IMR-90 (cell line): ENCODE data around the gene ZNF329. TPM values are rescaled to one million over a fixed set of nuclear protein-coding genes. Genes with fewer than 3 reads are reported as not detected.

ENCODE experiments used
- ATAC-seq: fragments of 200-7000 bp; cut with Tn5 transposase; 2 replicates; pipeline ENCODE4 v1.9.1; 2020; ENCODE audit warnings: low read depth, mild to moderate bottlenecking, moderate library complexity
- BruUV-seq: library from RNA; stranded (reverse); fragments of 400-500 nt; replicated peaks from 2 replicates; lab custom pipeline; 2021; lab: Mats Ljungman, UMichigan
- CTCF ChIA-PET: fragments of 300-600 bp; formaldehyde crosslinking; extraction: SDS; loops from one replicate; lab custom pipeline; 2021; ENCODE audit warnings: antibody characterized with exemption; lab: Yijun Ruan, JAX
- POLR2A ChIA-PET: fragments of 300-600 bp; sonication (Branson Sonifier 250); formaldehyde crosslinking; loops from one replicate; lab custom pipeline; 2022; ENCODE audit warnings: antibody characterized with exemption; ENCODE audit not compliant: unreplicated experiment; lab: Charles Lee
- DNase-seq: peaks from one replicate; pipeline ENCODE4 v3.0.0; 2013
- H2AFZ ChIP-seq: replicated peaks from 2 replicates; pipeline ENCODE3; 2013; ENCODE audit warnings: low read length, mild to moderate bottlenecking; ENCODE audit not compliant: poor library complexity
- H2AK5ac ChIP-seq: 2 replicates; pipeline ENCODE4 v1.6.1; 2013; ENCODE audit warnings: low read depth, low read length, inconsistent platforms
- H2AK9ac ChIP-seq: replicated peaks from 2 replicates; pipeline ENCODE3; 2013; ENCODE audit warnings: mild to moderate bottlenecking, low read depth, low read length, moderate library complexity; ENCODE audit not compliant: poor library complexity
- H2BK120ac ChIP-seq: 2 replicates; pipeline ENCODE4 v1.6.1; 2013; ENCODE audit warnings: low read depth, low read length, inconsistent platforms
- H2BK15ac ChIP-seq: 3 replicates; pipeline ENCODE4 v1.6.1; 2013; ENCODE audit warnings: low read depth, low read length, inconsistent platforms
- H2BK20ac ChIP-seq: 2 replicates; pipeline ENCODE4 v1.6.1; 2013; ENCODE audit warnings: low read depth, mild to moderate bottlenecking, inconsistent platforms, low read length, moderate library complexity
- H2BK5ac ChIP-seq: 2 replicates; pipeline ENCODE4 v1.6.1; 2013; ENCODE audit warnings: mild to moderate bottlenecking, low read depth, low read length, inconsistent platforms; ENCODE audit not compliant: poor library complexity, severe bottlenecking
- H3K14ac ChIP-seq: replicated peaks from 2 replicates; pipeline ENCODE4 v1.6.1; 2013; ENCODE audit warnings: low read depth, low read length, inconsistent platforms
- H3K18ac ChIP-seq: 2 replicates; pipeline ENCODE4 v1.6.1; 2013; ENCODE audit warnings: low read depth, low read length, control low read depth
- H3K23ac ChIP-seq: 2 replicates; pipeline ENCODE4 v1.6.1; 2013; ENCODE audit warnings: low read depth, low read length, inconsistent platforms
- H3K27ac ChIP-seq: 2 replicates; pipeline ENCODE4 v1.5.1; 2013; ENCODE audit warnings: mild to moderate bottlenecking, control low read depth, low read length; ENCODE audit not compliant: insufficient read depth
- H3K27me3 ChIP-seq: 2 replicates; pipeline ENCODE4 v1.6.1; 2013; ENCODE audit warnings: low read length; ENCODE audit not compliant: control insufficient read depth, insufficient read depth
- H3K36me3 ChIP-seq: 2 replicates; pipeline ENCODE4 v1.6.1; 2013; ENCODE audit warnings: low read length, mixed read lengths; ENCODE audit not compliant: control insufficient read depth, insufficient read depth
- H3K4ac ChIP-seq: 2 replicates; pipeline ENCODE4 v1.6.1; 2013; ENCODE audit warnings: low read depth, low read length, inconsistent platforms
- H3K4me1 ChIP-seq: 2 replicates; pipeline ENCODE4 v1.6.1; 2013; ENCODE audit warnings: low read length, mixed read lengths; ENCODE audit not compliant: control insufficient read depth, insufficient read depth
- H3K4me2 ChIP-seq: 2 replicates; pipeline ENCODE4 v1.6.1; 2013; ENCODE audit warnings: low read depth, mild to moderate bottlenecking, control low read depth, low read length, moderate library complexity
- H3K4me3 ChIP-seq: 2 replicates; pipeline ENCODE4 v1.5.1; 2013; ENCODE audit warnings: low read depth, mild to moderate bottlenecking, control low read depth, low read length, moderate library complexity; ENCODE audit not compliant: insufficient read depth
- H3K56ac ChIP-seq: 2 replicates; pipeline ENCODE4 v1.6.1; 2013; ENCODE audit warnings: low read length, inconsistent platforms; ENCODE audit not compliant: insufficient read depth; ENCODE audit errors: extremely low read depth
- H3K79me1 ChIP-seq, 2 experiments: 2 replicates each; pipeline ENCODE4 v1.6.1; 2013; ENCODE audit warnings: low read length in 2 of 2, inconsistent platforms in 1 of 2, low read depth in 1 of 2
- H3K9ac ChIP-seq: 2 replicates; pipeline ENCODE4 v1.6.1; 2013; ENCODE audit warnings: low read depth, low read length, control low read depth
- H3K9me1 ChIP-seq: 2 replicates; pipeline ENCODE4 v1.6.1; 2013; ENCODE audit warnings: low read length, inconsistent platforms; ENCODE audit not compliant: insufficient read depth
- H3K9me3 ChIP-seq: 2 replicates; pipeline ENCODE4 v1.6.1; 2013; ENCODE audit warnings: low read length; ENCODE audit not compliant: control insufficient read depth, insufficient read depth
- H4K20me1 ChIP-seq: 2 replicates; pipeline ENCODE4 v1.6.1; 2013; ENCODE audit warnings: low read length, inconsistent platforms; ENCODE audit not compliant: insufficient read depth
- H4K5ac ChIP-seq: 2 replicates; pipeline ENCODE4 v1.6.1; 2013; ENCODE audit warnings: mild to moderate bottlenecking, low read depth, low read length, control low read depth
- H4K8ac ChIP-seq, 2 experiments: 2 replicates each; pipeline ENCODE4 v1.6.1; 2013; ENCODE audit warnings: low read depth in 2 of 2, low read length in 2 of 2, control low read depth in 1 of 2, inconsistent platforms in 1 of 2
- H4K91ac ChIP-seq: 2 replicates; pipeline ENCODE4 v1.6.1; 2013; ENCODE audit warnings: low read depth, low read length, inconsistent platforms; ENCODE audit not compliant: insufficient read depth
- CEBPB ChIP-seq: IDR thresholded peaks from 2 replicates; pipeline ENCODE4 v1.6.1; 2012; ENCODE audit warnings: low read depth, low read length, improper control_type of control experiment
- ELK1 ChIP-seq: fragments of 150-350 bp; IDR thresholded peaks from 2 replicates; pipeline ENCODE4 v1.6.1; 2016; ENCODE audit warnings: low read depth, mild to moderate bottlenecking, low read length, moderate library complexity, borderline replicate concordance
- FOS ChIP-seq: fragments of 150-350 bp; IDR thresholded peaks from 2 replicates; pipeline ENCODE4 v1.6.1; 2016; ENCODE audit warnings: low read depth, low read length
- SMC3 ChIP-seq: fragments of 150-350 bp; IDR thresholded peaks from 2 replicates; pipeline ENCODE4 v1.6.1; 2016; ENCODE audit warnings: low read depth, mild to moderate bottlenecking, antibody characterized with exemption, low read length, moderate library complexity
- WGBS, 2 experiments: methylation state at CpG; one replicate each; pipeline versions ENCODE4 v1.1.5 to v1.1.7; 2013; ENCODE audit warnings: missing lambda C conversion rate in 2 of 2; ENCODE audit not compliant: insufficient read length in 1 of 2; ENCODE audit errors: extremely low coverage in 2 of 2; 5-methylcytosine and 5-hydroxymethylcytosine counted together
- dilution Hi-C: fragments of 300-500 bp; cut with HindIII; formaldehyde crosslinking; loops from one replicate; pipeline ENCODE4 v1.14.3; 2018; ENCODE audit warnings: low sequenced_read_pairs; ENCODE audit not compliant: unreplicated experiment
- in situ Hi-C: fragments of 300-500 bp; cut with MboI; formaldehyde crosslinking; loops from 3 replicates; pipeline ENCODE4 v1.14.3; 2019; ENCODE audit warnings: low sequenced_read_pairs, inconsistent platforms, mixed read lengths
- intact Hi-C: fragments of 100-400 bp; cut with micrococcal nuclease; formaldehyde crosslinking; loops from 2 replicates; pipeline ENCODE4 v1.10.0; 2022
- polyA plus RNA-seq, 3 experiments: library from polyadenylated mRNA; depleted of rRNA; stranded (reverse); fragments of >200 nt; gene quantifications; 2 replicates each; pipeline ENCODE4 v1.2.3, GENCODE V29; 2012; ENCODE audit warnings: low replicate concordance in 1 of 3
- total RNA-seq: library from RNA; depleted of rRNA; stranded (reverse); fragments of >200 nt; gene quantifications from 2 replicates; pipeline ENCODE4 v1.2.3, GENCODE V29; 2012

ZNF329 gene
- total and polyA plus RNA-seq, 2 of the 4 experiments (the other 2 are of a cell fraction) = 4.7 to 16.8 TPM

- Histone ChIP-seq H3K4ac (no peak overlapping the region), H3K18ac (no peak overlapping the region), H3K14ac (no peak overlapping the region), H4K91ac (no peak overlapping the region), H2AK5ac (no peak overlapping the region), H2BK15ac (no peak overlapping the region), H3K9me3 (peaks cover 92% of the 10 kb centered on the region), H3K9me1 (no peaks in the 10 kb centered on the region), H2AK9ac (no peak overlapping the region), H4K20me1 (no peaks in the 10 kb centered on the region), H2AFZ (no peak overlapping the region), H3K4me2 (no peak overlapping the region), H3K9ac (no peak overlapping the region), H2BK120ac (no peak overlapping the region), H3K36me3 (peaks cover 53% of the 10 kb centered on the region), H3K23ac (no peak overlapping the region), H4K8ac (no peak overlapping the region), H3K56ac (no peak overlapping the region), H3K79me1 (peaks cover 0 to 7% of the 10 kb centered on the region in 2 experiments; a peak in 2 of 4 replicates), H3K27ac (no peak overlapping the region), H3K4me1 (no peaks in the 10 kb centered on the region), H2BK20ac (no peak overlapping the region), H3K27me3 (no peaks in the 10 kb centered on the region), H3K4me3 (no peak overlapping the region), H2BK5ac (no peak overlapping the region), H4K5ac (no peak overlapping the region)
- TSS peak; percentile 58 for BruUV-seq
- in situ Hi-C loops = no loop called here
- TF ChIP-seq CEBPB = no peak
- no peak for TF ChIP-seq FOS
- no peak for TF ChIP-seq SMC3
- TF ChIP-seq ELK1 = no peak
- ChIA-PET CTCF (no interaction called here), POLR2A (no interaction called here)
- WGBS, 2 experiments = 80% methylated on average over 1 of the region's 12 CpGs; no CpG with 5 or more reads in 1 of the 2 experiments
- intact Hi-C loops = no loop called here
- ATAC-seq (no peak), DNase-seq (no peak)
- dilution Hi-C loops = no loop called here
Observed at GRCh38 chr19:58128041-58128685, 22.4 kb downstream of the ZNF329 start.
